Nephron progenitor cell (in vitro differentiated cells): ENCODE measurements around the gene PMF1.
A peak's percentile ranks its signal among the peaks of the same experiment; 100 is the strongest.
"Not testable (repeated sequence)": the region's sequence is repeated elsewhere in the genome, so short reads cannot be mapped to it uniquely, and the experiment has no call there.

ENCODE experiments used
- DNase-seq: peaks from one replicate; pipeline ENCODE4 v3.0.0; 2021
- H3K27ac Mint-ChIP-seq: 2 replicates; pipeline ENCODE4 v1.8.0; 2021; ENCODE audit warnings: mild to moderate bottlenecking, moderate library complexity, mixed read lengths
- H3K27me3 Mint-ChIP-seq: 2 replicates; pipeline ENCODE4 v1.8.0; 2021; ENCODE audit warnings: mild to moderate bottlenecking, low read depth, mixed read lengths; ENCODE audit not compliant: poor library complexity
- H3K36me3 Mint-ChIP-seq: 2 replicates; pipeline ENCODE4 v1.8.0; 2021; ENCODE audit warnings: low read depth, mixed read lengths
- H3K4me1 Mint-ChIP-seq: 2 replicates; pipeline ENCODE4 v1.8.0; 2021; ENCODE audit warnings: mixed read lengths
- H3K4me3 Mint-ChIP-seq: 2 replicates; pipeline ENCODE4 v1.8.0; 2021; ENCODE audit warnings: mild to moderate bottlenecking, moderate library complexity, mixed read lengths
- H3K9me3 Mint-ChIP-seq: 2 replicates; pipeline ENCODE4 v1.8.0; 2021; ENCODE audit warnings: mild to moderate bottlenecking, moderate library complexity, mixed read lengths
- TF ChIP-seq, protein P1 (sequence below): fragments of 200-600 bp; sonication (generic); IDR thresholded peaks from 2 replicates; pipeline ENCODE4 v1.5.0; 2021; ENCODE audit warnings: antibody characterized with exemption

PMF1 gene

DNA sequence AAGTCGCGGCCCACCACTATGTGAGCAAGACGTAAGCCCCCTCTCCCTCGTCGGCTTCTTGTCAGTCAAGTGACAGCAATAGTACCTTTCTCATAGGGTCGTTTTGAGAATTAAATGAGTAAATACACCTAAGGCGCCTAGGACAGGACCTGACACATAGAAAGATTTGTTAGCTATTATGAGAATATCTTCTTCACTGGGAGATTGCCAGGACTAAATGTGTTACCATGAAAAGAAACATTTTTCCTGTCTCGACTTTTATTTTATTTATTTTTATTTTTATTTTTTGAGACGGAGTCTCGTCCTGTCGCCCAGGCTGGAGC lies 798 bp downstream of the PMF1 start:
- no peak for DNase-seq
- Mint-ChIP-seq H3K9me3 (no peaks in the 10 kb centered on the region), H3K27me3 (no peaks in the 10 kb centered on the region), H3K36me3 (peaks cover 27% of the 10 kb centered on the region), H3K4me1 (peaks cover 20% of the 10 kb centered on the region), H3K4me3 (peak overlapping the region; percentile 96), H3K27ac (peak overlapping the region; percentile 100)
- TF ChIP-seq, protein P1, sequence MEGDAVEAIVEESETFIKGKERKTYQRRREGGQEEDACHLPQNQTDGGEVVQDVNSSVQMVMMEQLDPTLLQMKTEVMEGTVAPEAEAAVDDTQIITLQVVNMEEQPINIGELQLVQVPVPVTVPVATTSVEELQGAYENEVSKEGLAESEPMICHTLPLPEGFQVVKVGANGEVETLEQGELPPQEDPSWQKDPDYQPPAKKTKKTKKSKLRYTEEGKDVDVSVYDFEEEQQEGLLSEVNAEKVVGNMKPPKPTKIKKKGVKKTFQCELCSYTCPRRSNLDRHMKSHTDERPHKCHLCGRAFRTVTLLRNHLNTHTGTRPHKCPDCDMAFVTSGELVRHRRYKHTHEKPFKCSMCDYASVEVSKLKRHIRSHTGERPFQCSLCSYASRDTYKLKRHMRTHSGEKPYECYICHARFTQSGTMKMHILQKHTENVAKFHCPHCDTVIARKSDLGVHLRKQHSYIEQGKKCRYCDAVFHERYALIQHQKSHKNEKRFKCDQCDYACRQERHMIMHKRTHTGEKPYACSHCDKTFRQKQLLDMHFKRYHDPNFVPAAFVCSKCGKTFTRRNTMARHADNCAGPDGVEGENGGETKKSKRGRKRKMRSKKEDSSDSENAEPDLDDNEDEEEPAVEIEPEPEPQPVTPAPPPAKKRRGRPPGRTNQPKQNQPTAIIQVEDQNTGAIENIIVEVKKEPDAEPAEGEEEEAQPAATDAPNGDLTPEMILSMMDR: no peak

DNA sequence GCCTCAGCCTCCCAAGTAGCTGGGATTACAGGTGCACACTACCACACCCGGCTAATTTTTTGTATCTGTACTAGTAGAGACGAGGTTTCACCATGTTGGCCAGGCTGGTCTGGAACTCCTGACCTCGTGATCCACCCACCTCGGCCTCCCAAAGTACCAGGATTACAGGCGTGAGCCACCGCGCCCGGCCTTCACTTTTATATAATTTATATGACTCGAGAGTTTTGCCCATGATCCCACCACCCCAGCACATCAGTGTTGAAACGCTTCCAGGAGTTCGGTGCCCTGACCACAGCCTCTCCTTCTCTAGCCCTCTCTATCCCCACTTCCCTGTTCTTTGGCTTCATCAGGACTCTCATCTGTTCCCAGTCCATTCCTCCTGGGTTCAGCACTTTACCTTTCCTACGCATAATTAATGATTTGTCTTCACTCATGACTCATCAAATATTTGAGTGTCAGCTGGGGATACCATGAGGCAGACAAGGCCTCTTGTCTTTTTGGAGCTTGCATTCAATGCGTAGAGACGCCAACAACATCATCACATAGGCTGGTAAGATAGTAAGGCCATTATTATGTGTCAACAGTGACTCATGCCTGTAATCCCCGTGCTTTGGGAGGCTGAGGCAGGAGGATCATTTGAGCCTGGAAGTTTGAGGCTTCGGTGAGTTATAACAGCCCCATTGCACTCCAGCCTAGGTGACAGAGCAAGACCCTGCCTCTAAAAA lies 1.4 kb downstream of the PMF1 start:
- H3K27ac Mint-ChIP-seq: peak overlapping the region; percentile 76
- peak overlapping the region; percentile 96 for H3K4me3 Mint-ChIP-seq
- no peaks in the 10 kb centered on the region for H3K9me3 Mint-ChIP-seq
- no peak for DNase-seq
- no peaks in the 10 kb centered on the region for H3K27me3 Mint-ChIP-seq
- TF ChIP-seq, protein P1: no peak
- peaks cover 20% of the 10 kb centered on the region for H3K4me1 Mint-ChIP-seq
- peaks cover 29% of the 10 kb centered on the region for H3K36me3 Mint-ChIP-seq

DNA sequence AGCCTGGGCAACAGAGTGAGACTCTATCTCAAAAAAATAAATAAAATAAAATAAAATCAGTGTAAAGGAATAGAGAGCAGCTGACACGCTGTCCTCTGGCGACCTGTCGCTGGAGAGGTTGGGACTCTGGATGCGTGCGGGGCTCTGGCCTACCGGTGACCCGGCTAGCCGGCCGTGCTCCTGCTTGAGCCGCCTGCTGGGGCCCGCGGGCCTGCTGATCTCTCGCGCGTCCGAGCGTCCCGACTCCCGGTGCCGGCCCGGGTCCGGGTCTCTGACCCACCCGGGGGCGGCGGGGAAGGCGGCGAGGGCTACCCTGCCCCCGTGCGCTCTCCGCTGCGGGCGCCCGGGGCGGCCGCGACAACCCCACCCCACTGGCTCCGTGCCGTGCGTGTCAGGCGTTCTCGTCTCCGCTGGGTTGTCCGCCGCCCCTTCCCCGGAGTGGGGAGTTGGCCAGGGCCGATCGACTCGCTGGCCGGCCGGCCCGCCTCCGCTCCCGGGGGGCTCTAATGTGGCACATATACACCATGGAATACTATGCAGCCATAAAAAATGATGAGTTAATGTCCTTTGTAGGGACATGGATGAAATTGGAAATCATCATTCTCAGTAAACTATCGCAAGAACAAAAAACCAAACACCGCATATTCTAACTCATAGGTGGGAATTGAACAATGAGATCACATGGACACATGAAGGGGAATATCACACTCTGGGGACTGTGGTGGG lies 3.7 kb downstream of the PMF1 start:
- H3K4me1 Mint-ChIP-seq: peaks cover 20% of the 10 kb centered on the region
- not testable (repeated sequence) for H3K27me3 Mint-ChIP-seq, DNase-seq, H3K4me3 Mint-ChIP-seq, H3K9me3 Mint-ChIP-seq, H3K27ac Mint-ChIP-seq
- H3K36me3 Mint-ChIP-seq: peaks cover 46% of the 10 kb centered on the region

DNA sequence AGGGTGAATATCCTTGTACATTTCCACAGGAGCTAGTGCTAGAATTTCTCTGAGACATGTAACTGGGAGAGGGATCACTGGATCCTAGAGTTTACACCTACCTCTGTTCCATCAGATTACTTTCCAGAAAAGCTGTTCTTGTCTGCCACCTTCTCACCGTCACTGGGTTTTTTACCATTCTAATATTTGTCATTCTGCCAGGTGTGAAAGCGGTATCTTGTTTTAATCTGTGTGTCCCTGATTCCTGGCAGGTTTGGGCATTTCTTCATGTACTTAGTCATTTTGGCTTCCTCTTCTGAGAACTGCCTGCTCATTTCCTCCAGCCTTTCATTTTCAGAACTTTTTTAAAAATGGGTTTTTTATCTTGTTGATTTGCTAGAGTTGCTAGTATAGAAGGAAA lies 5.1 kb downstream of the PMF1 start:
- H3K9me3 Mint-ChIP-seq: no peaks in the 10 kb centered on the region
- TF ChIP-seq, protein P1: no peak
- H3K27ac Mint-ChIP-seq: peak overlapping the region; percentile 45
- H3K27me3 Mint-ChIP-seq: no peaks in the 10 kb centered on the region
- H3K4me3 Mint-ChIP-seq: no peak overlapping the region
- H3K4me1 Mint-ChIP-seq: peaks cover 14% of the 10 kb centered on the region
- peaks cover 59% of the 10 kb centered on the region for H3K36me3 Mint-ChIP-seq
- no peak for DNase-seq

DNA sequence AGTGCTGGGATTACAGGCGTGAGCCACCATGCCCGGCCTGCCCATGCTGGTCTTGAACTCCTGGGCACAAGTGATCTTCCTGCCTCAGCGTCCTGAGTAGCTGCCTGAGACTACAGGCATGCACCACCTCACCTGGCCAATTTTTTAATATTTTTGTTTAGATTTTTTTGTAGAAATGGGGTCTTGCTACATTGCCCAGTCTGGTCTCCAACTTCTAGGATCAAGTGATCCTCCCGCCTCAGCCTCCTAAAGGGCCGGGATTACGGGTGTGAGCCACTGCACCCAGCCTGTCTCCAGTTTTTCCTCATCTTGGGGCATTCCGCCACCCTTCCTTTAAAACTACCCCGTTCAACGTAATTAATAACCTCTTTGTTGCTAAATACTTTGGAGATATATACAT lies 7.4 kb downstream of the PMF1 start:
- H3K27me3 Mint-ChIP-seq: no peaks in the 10 kb centered on the region
- peaks cover 58% of the 10 kb centered on the region for H3K36me3 Mint-ChIP-seq
- no peak overlapping the region for H3K27ac Mint-ChIP-seq
- H3K9me3 Mint-ChIP-seq: no peaks in the 10 kb centered on the region
- H3K4me3 Mint-ChIP-seq: no peak overlapping the region
- no peak for DNase-seq
- peaks cover 2% of the 10 kb centered on the region for H3K4me1 Mint-ChIP-seq
- TF ChIP-seq, protein P1: no peak

DNA sequence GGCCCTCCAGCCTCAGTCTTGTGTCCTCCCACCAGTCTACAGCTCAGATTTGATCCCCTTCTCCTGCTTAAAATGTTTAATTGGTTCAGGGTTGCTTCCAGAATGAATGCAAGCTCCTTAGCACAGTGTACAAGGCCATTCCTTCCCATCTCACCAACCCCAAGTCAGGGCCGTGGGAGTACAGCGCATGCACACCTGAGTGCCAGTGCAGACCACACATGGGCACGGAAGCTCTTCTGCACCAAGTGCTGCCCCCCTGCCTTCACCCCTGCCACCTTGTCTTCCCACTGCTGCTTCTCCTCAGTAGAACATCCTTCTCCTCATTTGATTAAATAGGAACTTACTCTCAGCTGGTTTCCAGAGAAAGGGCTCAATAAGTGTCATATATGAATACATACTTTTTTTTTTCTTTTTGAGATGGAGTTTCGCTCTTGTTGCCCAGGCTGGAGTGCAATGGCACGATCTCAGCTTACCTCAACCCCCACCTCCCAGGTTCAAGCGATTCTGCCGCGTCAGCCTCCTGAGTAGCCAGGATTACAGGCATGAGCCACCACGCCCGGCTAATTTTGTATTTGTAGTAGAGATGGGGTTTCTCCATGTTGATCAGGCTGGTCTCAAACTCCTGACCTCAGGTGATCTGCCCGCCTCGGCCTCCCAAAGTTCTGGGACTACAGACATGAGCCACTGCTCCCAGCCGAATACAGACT lies 9.3 kb downstream of the PMF1 start:
- no peak for DNase-seq
- Mint-ChIP-seq H3K4me3 (no peak overlapping the region), H3K27me3 (no peaks in the 10 kb centered on the region), H3K27ac (peak overlapping the region; percentile 9), H3K9me3 (no peaks in the 10 kb centered on the region), H3K36me3 (peaks cover 63% of the 10 kb centered on the region), H3K4me1 (peaks cover 5% of the 10 kb centered on the region)
- TF ChIP-seq, protein P1: no peak
